Right cardiac atrium (tissue), 5 donors: Measurements from ENCODE around the gene NCAPG. TPM values are rescaled to one million over a fixed set of nuclear protein-coding genes. Genes with fewer than 3 reads are reported as not detected.

Experiments used
- ATAC-seq, 2 donors: fragments of 200-7000 bp; cut with Tn5 transposase; one replicate each; pipeline versions ENCODE4 v1.8.0 to v1.9.1; 2020; ENCODE audit warnings: moderate library complexity in 2 of 2, mild to moderate bottlenecking in 1 of 2
- DNase-seq, 3 donors: peaks; one replicate each; pipeline ENCODE4 v3.0.0-alpha.2; 2020
- H3K27ac ChIP-seq: one replicate; pipeline ENCODE4 v1.5.1; 2013; ENCODE audit warnings: mild to moderate bottlenecking, low read length, control low read depth, moderate library complexity
- H3K27me3 ChIP-seq: one replicate; pipeline ENCODE4 v1.6.1; 2013; ENCODE audit not compliant: control insufficient read depth, insufficient read depth
- H3K4me1 ChIP-seq: one replicate; pipeline ENCODE4 v1.6.1; 2013; ENCODE audit warnings: low read length; ENCODE audit not compliant: control insufficient read depth, insufficient read depth
- H3K4me3 ChIP-seq: one replicate; pipeline ENCODE4 v1.5.1; 2013; ENCODE audit warnings: low read length, control low read depth
- H3K9me3 ChIP-seq: one replicate; pipeline ENCODE4 v1.6.1; 2013; ENCODE audit warnings: low read length; ENCODE audit not compliant: control insufficient read depth
- WGBS: extraction: QIAGEN DNeasy Blood & Tissue Kit; methylation state at CpG from one replicate; pipeline ENCODE4 v1.1.7; 2013; 5-methylcytosine and 5-hydroxymethylcytosine counted together
- intact Hi-C, 4 donors: fragments of 100-400 bp; cut with DNase I; formaldehyde crosslinking; loops; one replicate each; pipeline versions ENCODE4 v1.11.0 to v1.14.0; 2022 to 2023
- long read RNA-seq, 4 donors: library from polyadenylated mRNA; unstranded; transcript quantifications; one replicate each; pipeline ENCODE4 v2.0.0, GENCODE V29; 2020 to 2021
- polyA plus RNA-seq: library from polyadenylated mRNA; stranded (reverse); fragments of 200-250 nt; gene quantifications from one replicate; pipeline ENCODE4 v1.2.3, GENCODE V29; 2013
- total RNA-seq, 4 donors: library from RNA; stranded (reverse); fragmentation: NEBNext Ultra II Directional; extraction: Animal tissue kit (Norgen Biotek cat#: 25700); gene quantifications; one replicate each; pipeline ENCODE4 v1.2.1, GENCODE V29; 2021
- donor health status: healthy with polysubstance abuse.
- donor health status: DM: no; HTN: yes; CAD: no.
- donor health status: DM: no; HTN: no; CAD: no.
- donor health status: DM: no; HTN: yes; CAD: no; lungs with severe emphysema.
- donor health status: DM: yes; HTN: yes; CAD: no.

NCAPG gene, protein sequence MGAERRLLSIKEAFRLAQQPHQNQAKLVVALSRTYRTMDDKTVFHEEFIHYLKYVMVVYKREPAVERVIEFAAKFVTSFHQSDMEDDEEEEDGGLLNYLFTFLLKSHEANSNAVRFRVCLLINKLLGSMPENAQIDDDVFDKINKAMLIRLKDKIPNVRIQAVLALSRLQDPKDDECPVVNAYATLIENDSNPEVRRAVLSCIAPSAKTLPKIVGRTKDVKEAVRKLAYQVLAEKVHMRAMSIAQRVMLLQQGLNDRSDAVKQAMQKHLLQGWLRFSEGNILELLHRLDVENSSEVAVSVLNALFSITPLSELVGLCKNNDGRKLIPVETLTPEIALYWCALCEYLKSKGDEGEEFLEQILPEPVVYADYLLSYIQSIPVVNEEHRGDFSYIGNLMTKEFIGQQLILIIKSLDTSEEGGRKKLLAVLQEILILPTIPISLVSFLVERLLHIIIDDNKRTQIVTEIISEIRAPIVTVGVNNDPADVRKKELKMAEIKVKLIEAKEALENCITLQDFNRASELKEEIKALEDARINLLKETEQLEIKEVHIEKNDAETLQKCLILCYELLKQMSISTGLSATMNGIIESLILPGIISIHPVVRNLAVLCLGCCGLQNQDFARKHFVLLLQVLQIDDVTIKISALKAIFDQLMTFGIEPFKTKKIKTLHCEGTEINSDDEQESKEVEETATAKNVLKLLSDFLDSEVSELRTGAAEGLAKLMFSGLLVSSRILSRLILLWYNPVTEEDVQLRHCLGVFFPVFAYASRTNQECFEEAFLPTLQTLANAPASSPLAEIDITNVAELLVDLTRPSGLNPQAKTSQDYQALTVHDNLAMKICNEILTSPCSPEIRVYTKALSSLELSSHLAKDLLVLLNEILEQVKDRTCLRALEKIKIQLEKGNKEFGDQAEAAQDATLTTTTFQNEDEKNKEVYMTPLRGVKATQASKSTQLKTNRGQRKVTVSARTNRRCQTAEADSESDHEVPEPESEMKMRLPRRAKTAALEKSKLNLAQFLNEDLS
- 1 to 10 TPM in 1 of 4 donors, under 1 TPM in 3; 0.17 to 1.3 (median 0.64) TPM for total RNA-seq
- 0.14 TPM for polyA plus RNA-seq
- long read RNA-seq, donor 1, result 0 reads
- long read RNA-seq, donor 2, partial matches to known transcripts, result 0 of 1 reads
- long read RNA-seq, donor 2, other reads (novel, unspliced or antisense), result 1 of 1 reads
- long read RNA-seq, donor 3, result 0 reads
- long read RNA-seq, donor 4, result 0 reads

GRCh38 chr4:17810260-17811077 lies at the start of gene NCAPG, which contains the start of gene DCAF16:
NCAPG (plus strand) TSS chr4:17810979; CDS start chr4:17811078, 99 bp downstream.
DCAF16 (minus strand) TSS chr4:17810757; CDS start chr4:17804141, 6,616 bp downstream.
- H3K4me3 ChIP-seq, result peak within 1 kb of the TSS; percentile 72
- no peaks in the 10 kb centered on the region for H3K9me3 ChIP-seq
- H3K27me3 ChIP-seq, result no peaks in the 10 kb centered on the region
- intact Hi-C loops, result loop anchor here in 2 of 4 donors (10.0 kb wide), 3 partner anchors 204 to 554 kb away; partner anchors contain the start of gene LCORL (in 1 of the 2)
- ATAC-seq (peak; percentile 100), DNase-seq (peak; percentile 99 to 100 (median 99))
- H3K4me1 ChIP-seq, result peaks cover 2% of the 10 kb centered on the region
- under 1% methylated on average over 69 of the region's 69 CpGs for WGBS
- H3K27ac ChIP-seq, result peak within 1 kb of the TSS; percentile 84

- 33% methylated on average over 1 of the region's 1 CpG for WGBS
- no peak for ATAC-seq
These were observed 49.7 kb upstream of the NCAPG start for GRCh38 chr4:17761062-17761461.

GRCh38 chr4:17762726-17763125 lies 48.1 kb upstream of the NCAPG start:
- Histone ChIP-seq H3K9me3 (no peaks in the 10 kb centered on the region), H3K27me3 (no peaks in the 10 kb centered on the region), H3K4me1 (no peaks in the 10 kb centered on the region), H3K4me3 (no peak overlapping the region), H3K27ac (no peak overlapping the region)
- ATAC-seq (no peak), DNase-seq (no peak)
- 75% methylated on average over 1 of the region's 1 CpG for WGBS
- intact Hi-C loops, result no loop called here

More at GRCh38 chr4:17761062-17761461, 49.7 kb upstream of the NCAPG start:
- no peaks in the 10 kb centered on the region for H3K9me3 ChIP-seq
- no peaks in the 10 kb centered on the region for H3K4me1 ChIP-seq
- no peak overlapping the region for H3K4me3 ChIP-seq
- DNase-seq, result no peak
- intact Hi-C loops, result no loop called here
- no peaks in the 10 kb centered on the region for H3K27me3 ChIP-seq
- H3K27ac ChIP-seq, result no peak overlapping the region

- 61% methylated on average over 3 of the region's 3 CpGs for WGBS
- H3K4me3 ChIP-seq, result no peak overlapping the region
- intact Hi-C loops, result no loop called here
- no peak for ATAC-seq
- H3K4me1 ChIP-seq, result no peaks in the 10 kb centered on the region
- H3K9me3 ChIP-seq, result no peaks in the 10 kb centered on the region
- H3K27me3 ChIP-seq, result no peaks in the 10 kb centered on the region
- no peak overlapping the region for H3K27ac ChIP-seq
- DNase-seq, result no peak
These were observed 47.4 kb upstream of the NCAPG start for GRCh38 chr4:17763416-17763815.

DNA sequence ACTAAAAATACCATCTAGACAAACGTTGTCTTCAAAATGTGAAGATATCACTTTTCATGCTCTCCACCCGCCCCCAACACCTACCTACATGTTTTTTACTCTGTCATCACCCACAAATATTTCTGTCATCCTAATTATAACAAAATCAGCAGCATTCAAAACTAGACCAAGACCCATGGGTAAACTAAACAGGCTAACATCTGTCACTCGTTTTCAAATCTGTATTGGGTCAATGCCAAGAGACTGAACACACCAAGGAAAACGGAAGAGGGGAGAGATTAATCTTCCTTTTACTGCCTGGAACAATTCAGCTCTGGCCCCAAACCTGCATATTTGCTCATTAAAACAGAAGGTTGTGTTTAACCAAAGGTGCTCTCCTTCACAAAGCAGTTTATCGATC lies 46.8 kb upstream of the NCAPG start:
- Histone ChIP-seq H3K27me3 (no peaks in the 10 kb centered on the region), H3K27ac (no peak overlapping the region), H3K4me1 (no peaks in the 10 kb centered on the region), H3K4me3 (no peak overlapping the region), H3K9me3 (no peaks in the 10 kb centered on the region)
- ATAC-seq, result no peak
- intact Hi-C loops, result no loop called here
- WGBS, result 32% methylated on average over 5 of the region's 5 CpGs
- no peak for DNase-seq

- Histone ChIP-seq H3K9me3 (no peaks in the 10 kb centered on the region), H3K27me3 (no peaks in the 10 kb centered on the region), H3K27ac (no peak overlapping the region), H3K4me3 (no peak overlapping the region), H3K4me1 (no peaks in the 10 kb centered on the region)
- intact Hi-C loops, result no loop called here
- 83% methylated on average over 11 of the region's 11 CpGs for WGBS
- DNase-seq, result no peak
- ATAC-seq, result no peak
These were observed 45.1 kb upstream of the NCAPG start for GRCh38 chr4:17765514-17766286.

DNA sequence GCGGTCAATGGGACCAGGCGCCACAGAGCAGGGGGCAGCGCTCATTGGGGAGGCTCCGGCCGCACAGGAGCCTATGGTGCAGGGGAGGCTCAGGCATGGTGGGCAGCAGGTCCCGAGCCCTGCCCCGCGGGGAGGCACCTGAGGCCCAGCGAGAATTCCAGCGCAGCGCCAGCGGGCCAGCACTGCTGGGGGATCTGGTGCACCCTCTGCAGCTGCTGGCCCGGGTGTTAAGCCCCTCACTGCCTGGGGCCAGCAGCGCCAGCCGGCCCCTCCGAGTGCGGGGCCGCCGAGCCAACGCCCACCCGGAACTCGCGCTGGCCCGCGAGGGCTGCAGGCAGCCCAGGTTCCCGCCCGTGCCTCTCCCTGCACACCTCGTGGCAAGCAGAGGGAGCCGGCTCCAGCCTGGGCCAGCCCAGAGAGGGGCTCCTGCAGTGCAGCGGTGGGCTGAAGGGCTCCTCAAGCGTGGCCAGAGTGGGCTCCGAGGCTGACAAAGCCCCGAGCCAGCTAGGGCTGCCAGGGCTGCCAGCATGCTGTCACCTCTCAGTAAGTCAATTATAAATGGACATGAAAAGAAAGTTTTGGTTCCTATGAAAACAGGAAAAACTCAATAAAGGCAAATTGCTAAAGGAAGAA lies 43.8 kb upstream of the NCAPG start:
- 94% methylated on average over 33 of the region's 33 CpGs for WGBS
- no peak overlapping the region for H3K4me3 ChIP-seq
- H3K27ac ChIP-seq, result no peak overlapping the region
- no peaks in the 10 kb centered on the region for H3K27me3 ChIP-seq
- ATAC-seq (no peak), DNase-seq (peak in 1 of 3 donors; percentile 50)
- no peaks in the 10 kb centered on the region for H3K9me3 ChIP-seq
- intact Hi-C loops, result no loop called here
- no peaks in the 10 kb centered on the region for H3K4me1 ChIP-seq

- Histone ChIP-seq H3K9me3 (no peaks in the 10 kb centered on the region), H3K4me1 (no peaks in the 10 kb centered on the region), H3K27ac (no peak overlapping the region), H3K27me3 (no peaks in the 10 kb centered on the region), H3K4me3 (no peak overlapping the region)
- ATAC-seq (no peak), DNase-seq (no peak)
- intact Hi-C loops, result no loop called here
- WGBS, result 56% methylated on average over 8 of the region's 8 CpGs
These were observed 41.2 kb upstream of the NCAPG start for GRCh38 chr4:17769406-17770174.

DNA sequence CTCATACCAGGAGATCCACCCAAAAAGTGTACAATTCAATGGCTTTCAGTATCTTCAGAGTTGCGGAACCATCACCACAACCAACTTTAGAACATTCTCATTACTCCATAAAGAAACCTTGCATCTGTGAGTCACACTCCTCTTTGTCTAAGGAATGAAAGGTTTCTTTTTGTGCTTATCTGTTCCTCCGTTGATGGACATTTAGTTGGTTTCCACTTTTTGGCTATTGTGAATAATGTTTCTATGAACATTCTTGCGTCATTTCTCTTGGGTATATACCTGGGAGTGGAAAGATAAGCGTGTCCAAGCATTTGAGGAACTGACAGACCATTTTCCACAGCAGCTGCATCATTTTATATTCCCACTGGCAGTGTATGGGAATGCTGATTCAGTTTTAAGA lies 39.9 kb upstream of the NCAPG start:
- DNase-seq, result no peak
- Histone ChIP-seq H3K27me3 (no peaks in the 10 kb centered on the region), H3K4me1 (no peaks in the 10 kb centered on the region), H3K4me3 (no peak overlapping the region), H3K27ac (no peak overlapping the region), H3K9me3 (no peaks in the 10 kb centered on the region)
- no peak for ATAC-seq
- intact Hi-C loops, result no loop called here
- 63% methylated on average over 4 of the region's 4 CpGs for WGBS
